ENCODE measurements around the gene ZCCHC24. TPM values are rescaled to one million over a fixed set of nuclear protein-coding genes. Genes with fewer than 3 reads are reported as not detected.

The ZCCHC24 gene
- total RNA-seq (2022; extraction: Qiagen RNA extraction; ENCODE audit: low read depth): 2.0 to 4.4 TPM (median 3.7 TPM) in 5 replicates

GRCh38 chr10:79445161-79445976, at the start of gene ZCCHC24:
Gene ZCCHC24 (minus strand): TSS chr10:79445624. CDS start chr10:79445440, 184 bp downstream.

GRCh38 chr10:79347226-79347893, 98.1 kb downstream of the ZCCHC24 start, which contains the start of gene PPIF:
Gene PPIF (plus strand): TSS chr10:79347469. CDS start chr10:79347549, 80 bp downstream.

Other genes starting within 250 kb of the ZCCHC24 start
- 117 to 165 TPM (median 129 TPM) in 5 replicates for gene PPIF, start 98.2 kb downstream of the ZCCHC24 start, total RNA-seq (2022; extraction: Qiagen RNA extraction; ENCODE audit: low read depth)
- gene EIF5AL1, start 66.9 kb upstream of the ZCCHC24 start, total RNA-seq (2022; extraction: Qiagen RNA extraction; ENCODE audit: low read depth): 1.8 to 3.7 TPM (median 2.0 TPM) in 5 replicates
- gene SFTPA2, start 114.8 kb upstream of the ZCCHC24 start, total RNA-seq (2022; extraction: Qiagen RNA extraction; ENCODE audit: low read depth): not detected in 5 replicates
- gene SFTPA1, start 165.3 kb upstream of the ZCCHC24 start, total RNA-seq (2022; extraction: Qiagen RNA extraction; ENCODE audit: low read depth): not detected in 5 replicates

Data from A549 treated with GW870086 at 1 μM for 4 hours (cell line).